ENCODE measurements around the gene WDR4. TPM values are rescaled to one million over a fixed set of nuclear protein-coding genes. Genes with fewer than 3 reads are reported as not detected.

Gene WDR4
- total and polyA plus RNA-seq, 4 donors: 4.6 to 12.9 (median 9.2) TPM

GRCh38 chr21:42862774-42863503 lies 16.4 kb downstream of the WDR4 start:
- peaks cover 2 to 23% (median 12%) of the 10 kb centered on the region in 4 donors for H3K4me1 ChIP-seq (ENCODE audit: control insufficient read depth in 4 of 4, insufficient read depth in 4 of 4, low read length in 3 of 4)
- H3K4me3 ChIP-seq (ENCODE audit: low read depth in 1 of 3, low read length in 3 of 3): no peak overlapping the region
- H3K9me3 ChIP-seq (ENCODE audit: control insufficient read depth in 4 of 4, low read length in 3 of 4): no peaks in the 10 kb centered on the region
- WGBS: 92% methylated on average over 21 of the region's 21 CpGs
- no peaks in the 10 kb centered on the region for H3K27me3 ChIP-seq (ENCODE audit: control insufficient read depth in 4 of 4, insufficient read depth in 4 of 4, low read length in 3 of 4)
- peaks cover 4 to 44% (median 14%) of the 10 kb centered on the region in 4 donors for H3K36me3 ChIP-seq (ENCODE audit: control insufficient read depth in 4 of 4, insufficient read depth in 3 of 4, low read depth in 1 of 4, low read length in 3 of 4)
- DNase-seq (ENCODE audit: low spot score): no peak
- H3K9ac ChIP-seq (ENCODE audit: low read depth in 1 of 2, low read length in 2 of 2): no peak overlapping the region
- TF ChIP-seq NR2F2 (IDR thresholded peaks at IDR 0.05): no peak
- TF ChIP-seq EGR1 (IDR thresholded peaks at IDR 0.05; ENCODE audit: low read depth in 2 of 2): no peak
- no peak for TF ChIP-seq YY1 (IDR thresholded peaks at IDR 0.05)
- no peak for TF ChIP-seq RAD21 (IDR thresholded peaks at IDR 0.05)
- no peak for TF ChIP-seq HNF4A (conservative IDR thresholded peaks at IDR 0.05)
- TF ChIP-seq HNF4G (IDR thresholded peaks at IDR 0.05): no peak
- TF ChIP-seq FOXA2 (IDR thresholded peaks at IDR 0.05): no peak
- TF ChIP-seq JUND (IDR thresholded peaks at IDR 0.05): no peak
- no peak for TF ChIP-seq SP1 (IDR thresholded peaks at IDR 0.05)
- no peak for TF ChIP-seq RXRA (IDR thresholded peaks at IDR 0.05)
- no peak for TF ChIP-seq GABPA (IDR thresholded peaks at IDR 0.05 in 1 of 2, conservative IDR thresholded peaks at IDR 0.05 in 1 of 2)
- H3K27ac ChIP-seq (ENCODE audit: low read depth in 1 of 2, low read length in 2 of 2): no peak overlapping the region

GRCh38 chr21:42861848-42862400 lies 17.4 kb downstream of the WDR4 start:
- TF ChIP-seq ZBTB33 (IDR thresholded peaks at IDR 0.05): no peak
- no peak for TF ChIP-seq SP1 (IDR thresholded peaks at IDR 0.05)
- no peak for TF ChIP-seq MAX (IDR thresholded peaks at IDR 0.05)
- Histone ChIP-seq H3K27me3 (ENCODE audit: control insufficient read depth in 4 of 4, insufficient read depth in 4 of 4, low read length in 3 of 4) (no peaks in the 10 kb centered on the region), H3K4me3 (ENCODE audit: low read depth in 1 of 3, low read length in 3 of 3) (no peak overlapping the region), H3K4me1 (ENCODE audit: control insufficient read depth in 4 of 4, insufficient read depth in 4 of 4, low read length in 3 of 4) (peaks cover 2 to 23% (median 12%) of the 10 kb centered on the region in 4 donors), H3K36me3 (ENCODE audit: control insufficient read depth in 4 of 4, insufficient read depth in 3 of 4, low read depth in 1 of 4, low read length in 3 of 4) (peaks cover 4 to 49% (median 13%) of the 10 kb centered on the region in 4 donors), H3K27ac (ENCODE audit: low read depth in 1 of 2, low read length in 2 of 2) (no peak overlapping the region), H3K9ac (ENCODE audit: low read depth in 1 of 2, low read length in 2 of 2) (no peak overlapping the region), H3K9me3 (ENCODE audit: control insufficient read depth in 4 of 4, low read length in 3 of 4) (no peaks in the 10 kb centered on the region)
- WGBS: 85% methylated on average over 29 of the region's 29 CpGs
- DNase-seq (ENCODE audit: low spot score): no peak

- Histone ChIP-seq H3K36me3 (ENCODE audit: control insufficient read depth in 4 of 4, insufficient read depth in 3 of 4, low read depth in 1 of 4, low read length in 3 of 4) (peaks cover 4 to 54% (median 15%) of the 10 kb centered on the region in 4 donors), H3K4me3 (ENCODE audit: low read depth in 1 of 3, low read length in 3 of 3) (no peak overlapping the region), H3K4me1 (ENCODE audit: control insufficient read depth in 4 of 4, insufficient read depth in 4 of 4, low read length in 3 of 4) (peaks cover 2 to 18% (median 8%) of the 10 kb centered on the region in 4 donors), H3K27me3 (ENCODE audit: control insufficient read depth in 4 of 4, insufficient read depth in 4 of 4, low read length in 3 of 4) (no peaks in the 10 kb centered on the region), H3K9me3 (ENCODE audit: control insufficient read depth in 4 of 4, low read length in 3 of 4) (no peaks in the 10 kb centered on the region), H3K27ac (ENCODE audit: low read depth in 1 of 2, low read length in 2 of 2) (no peak overlapping the region), H3K9ac (ENCODE audit: low read depth in 1 of 2, low read length in 2 of 2) (no peak overlapping the region)
- WGBS: 87% methylated on average over 10 of the region's 10 CpGs
- no peak for DNase-seq (ENCODE audit: low spot score)
- TF ChIP-seq GABPA (IDR thresholded peaks at IDR 0.05 in 1 of 2, conservative IDR thresholded peaks at IDR 0.05 in 1 of 2) (no peak), REST (IDR thresholded peaks at IDR 0.05) (no peak), ZBTB33 (IDR thresholded peaks at IDR 0.05) (no peak), EGR1 (IDR thresholded peaks at IDR 0.05; ENCODE audit: low read depth in 2 of 2) (no peak), FOXA2 (IDR thresholded peaks at IDR 0.05) (no peak), FOXA1 (IDR thresholded peaks at IDR 0.05) (no peak), CTCF (IDR thresholded peaks at IDR 0.05; ENCODE audit: low read depth, low read length, missing input control) (no peak)
Measured at GRCh38 chr21:42861311-42861847, 18.0 kb downstream of the WDR4 start.

All from liver (tissue), 9 donors.